Cardiac muscle cell (in vitro differentiated cells and primary cell): ENCODE data around the gene CNFN. TPM values are rescaled to one million over a fixed set of nuclear protein-coding genes. Genes with fewer than 3 reads are reported as not detected.

ENCODE experiments used
- DNase-seq, 2 donors: peaks; one replicate each; pipeline versions ENCODE4 v3.0.0 to v3.0.0-alpha.2; 2010 to 2017; ENCODE audit warnings: low read depth in 1 of 2, low spot score in 1 of 2
- H3K27ac ChIP-seq: fragments of 200-600 bp; sonication (generic); 2 replicates; pipeline ENCODE4 v1.5.1; 2016
- H3K27me3 ChIP-seq: fragments of 200-600 bp; sonication (generic); 2 replicates; pipeline ENCODE4 v1.6.0; 2016; ENCODE audit warnings: control low read depth
- H3K36me3 ChIP-seq: fragments of 200-600 bp; sonication (generic); 2 replicates; pipeline ENCODE4 v1.5.1; 2016; ENCODE audit warnings: control low read depth
- H3K4me1 ChIP-seq: fragments of 200-600 bp; sonication (generic); 2 replicates; pipeline ENCODE4 v1.8.1; 2017; ENCODE audit warnings: low read depth, mild to moderate bottlenecking, mixed run types
- H3K4me3 ChIP-seq: fragments of 200-600 bp; sonication (generic); 2 replicates; pipeline ENCODE4 v1.5.1; 2016; ENCODE audit warnings: mild to moderate bottlenecking
- H3K9me3 ChIP-seq: fragments of 200-600 bp; sonication (generic); 2 replicates; pipeline ENCODE4 v1.5.1; 2017; ENCODE audit warnings: low read depth, mild to moderate bottlenecking, control low read depth
- polyA plus RNA-seq: library from polyadenylated mRNA; unstranded; fragments of >200 nt; fragmentation: Nextera tagmentation; extraction: Ambion mirVana; gene quantifications from 2 replicates; pipeline ENCODE4 v1.2.1, GENCODE V29; 2016
- total RNA-seq: library from RNA; depleted of rRNA; stranded (reverse); fragments of >200 nt; gene quantifications from 2 replicates; pipeline ENCODE4 v1.2.3, GENCODE V29; 2016
- TF ChIP-seq, protein P1 (sequence below): IDR thresholded peaks from 2 replicates; pipeline ENCODE4 v1.5.1; 2012; ENCODE audit warnings: low read depth, mild to moderate bottlenecking, low read length

The CNFN gene
- total and polyA plus RNA-seq, 2 experiments from 2014 or later = 0.95 to 7.1 TPM

DNA sequence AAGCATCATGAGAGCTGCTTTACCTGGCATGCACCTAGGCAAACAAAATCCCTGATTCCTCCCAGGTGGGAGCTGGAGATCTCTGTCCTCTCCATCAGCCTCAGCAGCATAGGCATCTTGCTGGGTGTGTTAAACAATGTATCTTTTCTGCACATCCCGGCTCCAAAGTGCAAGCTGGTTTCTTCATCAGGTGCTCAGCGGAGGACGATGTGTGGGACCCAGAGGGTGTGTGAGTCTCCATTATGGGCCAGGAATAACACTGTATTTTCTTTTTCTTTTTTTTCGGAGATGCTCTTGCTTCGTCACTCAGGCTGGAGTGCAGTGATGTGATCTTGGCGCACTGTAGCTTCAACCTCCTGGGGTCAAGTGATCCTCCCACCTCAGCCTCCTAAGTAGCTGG, 9.9 kb downstream of the CNFN start:
- Histone ChIP-seq H3K4me1 (no peaks in the 10 kb centered on the region), H3K9me3 (no peaks in the 10 kb centered on the region), H3K27me3 (no peaks in the 10 kb centered on the region), H3K4me3 (no peak overlapping the region), H3K27ac (no peak overlapping the region), H3K36me3 (peaks cover 7% of the 10 kb centered on the region)
- DNase-seq = no peak
- TF ChIP-seq, protein P1, sequence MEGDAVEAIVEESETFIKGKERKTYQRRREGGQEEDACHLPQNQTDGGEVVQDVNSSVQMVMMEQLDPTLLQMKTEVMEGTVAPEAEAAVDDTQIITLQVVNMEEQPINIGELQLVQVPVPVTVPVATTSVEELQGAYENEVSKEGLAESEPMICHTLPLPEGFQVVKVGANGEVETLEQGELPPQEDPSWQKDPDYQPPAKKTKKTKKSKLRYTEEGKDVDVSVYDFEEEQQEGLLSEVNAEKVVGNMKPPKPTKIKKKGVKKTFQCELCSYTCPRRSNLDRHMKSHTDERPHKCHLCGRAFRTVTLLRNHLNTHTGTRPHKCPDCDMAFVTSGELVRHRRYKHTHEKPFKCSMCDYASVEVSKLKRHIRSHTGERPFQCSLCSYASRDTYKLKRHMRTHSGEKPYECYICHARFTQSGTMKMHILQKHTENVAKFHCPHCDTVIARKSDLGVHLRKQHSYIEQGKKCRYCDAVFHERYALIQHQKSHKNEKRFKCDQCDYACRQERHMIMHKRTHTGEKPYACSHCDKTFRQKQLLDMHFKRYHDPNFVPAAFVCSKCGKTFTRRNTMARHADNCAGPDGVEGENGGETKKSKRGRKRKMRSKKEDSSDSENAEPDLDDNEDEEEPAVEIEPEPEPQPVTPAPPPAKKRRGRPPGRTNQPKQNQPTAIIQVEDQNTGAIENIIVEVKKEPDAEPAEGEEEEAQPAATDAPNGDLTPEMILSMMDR = no peak

DNA sequence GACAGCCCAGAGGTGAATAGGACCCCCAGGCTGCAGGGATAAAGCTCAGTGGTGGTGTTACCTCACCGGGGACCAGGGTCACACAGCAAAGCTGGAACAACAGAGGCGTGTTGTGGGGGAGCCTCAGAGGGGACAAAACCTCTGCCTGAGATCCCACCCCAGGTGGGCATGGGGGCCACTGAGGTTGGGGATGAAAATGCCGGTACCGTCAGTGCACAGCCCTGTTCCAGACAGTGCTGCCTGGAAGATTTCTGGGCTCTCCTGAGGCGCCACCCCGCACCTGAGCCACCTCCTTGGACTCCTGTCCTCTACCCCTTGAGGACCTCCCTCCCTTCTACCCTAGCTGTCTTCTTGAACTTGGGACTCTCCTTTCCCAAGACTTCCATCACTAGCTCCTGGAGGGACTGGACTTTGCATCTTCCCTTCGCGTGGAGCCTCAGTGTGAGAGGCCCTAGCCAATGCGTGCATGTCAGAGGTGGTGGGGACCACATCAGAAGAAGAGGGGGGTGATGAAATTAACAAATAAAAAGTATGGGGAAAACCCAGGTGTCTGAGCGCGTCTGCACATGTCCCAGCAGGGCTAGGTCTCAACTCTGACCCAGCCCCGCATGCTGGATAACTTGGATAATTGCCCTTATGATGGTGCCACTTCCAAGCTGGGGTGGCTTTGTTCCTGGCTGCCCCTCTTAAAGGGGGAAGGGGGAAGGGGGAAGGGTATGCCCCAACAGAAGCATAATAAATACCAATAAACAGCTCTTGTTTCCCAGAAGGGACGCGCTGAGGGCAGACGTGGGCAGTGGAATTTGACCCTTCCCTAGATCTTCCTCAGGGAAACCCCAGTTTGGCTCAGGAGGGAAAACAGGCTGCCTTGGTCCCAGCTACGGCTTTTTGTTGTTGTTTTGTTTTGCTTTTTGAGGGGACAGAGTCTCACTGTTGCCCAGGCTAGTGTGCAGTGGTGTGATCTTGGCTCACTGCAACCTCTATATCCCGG, 11.6 kb downstream of the CNFN start:
- H3K36me3 ChIP-seq = peaks cover 10% of the 10 kb centered on the region
- TF ChIP-seq, protein P1 = no peak
- DNase-seq = no peak
- H3K27ac ChIP-seq = no peak overlapping the region
- no peaks in the 10 kb centered on the region for H3K27me3 ChIP-seq
- no peak overlapping the region for H3K4me3 ChIP-seq
- H3K4me1 ChIP-seq = no peaks in the 10 kb centered on the region
- H3K9me3 ChIP-seq = no peaks in the 10 kb centered on the region

DNA sequence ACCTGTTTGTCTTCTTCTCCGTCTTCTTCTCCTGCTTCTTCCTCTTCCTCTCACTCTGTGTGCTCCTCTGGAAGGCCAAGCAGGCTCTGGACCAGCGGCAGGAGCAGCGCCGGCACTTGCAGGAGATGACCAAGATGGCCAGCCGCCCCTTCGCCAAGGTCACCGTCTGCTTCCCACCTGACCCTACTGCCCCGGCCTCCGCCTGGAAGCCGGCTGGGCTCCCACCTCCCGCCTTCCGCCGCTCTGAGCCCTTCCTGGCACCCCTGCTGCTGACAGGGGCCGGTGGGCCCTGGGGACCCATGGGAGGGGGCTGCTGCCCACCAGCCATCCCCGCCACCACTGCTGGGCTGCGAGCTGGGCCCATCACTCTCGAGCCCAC, 13.9 kb downstream of the CNFN start:
- DNase-seq = no peak
- Histone ChIP-seq H3K27ac (no peak overlapping the region), H3K4me1 (no peaks in the 10 kb centered on the region), H3K9me3 (no peaks in the 10 kb centered on the region), H3K27me3 (no peaks in the 10 kb centered on the region), H3K36me3 (peaks cover 10% of the 10 kb centered on the region), H3K4me3 (no peak overlapping the region)
- TF ChIP-seq, protein P1 = no peak

DNA sequence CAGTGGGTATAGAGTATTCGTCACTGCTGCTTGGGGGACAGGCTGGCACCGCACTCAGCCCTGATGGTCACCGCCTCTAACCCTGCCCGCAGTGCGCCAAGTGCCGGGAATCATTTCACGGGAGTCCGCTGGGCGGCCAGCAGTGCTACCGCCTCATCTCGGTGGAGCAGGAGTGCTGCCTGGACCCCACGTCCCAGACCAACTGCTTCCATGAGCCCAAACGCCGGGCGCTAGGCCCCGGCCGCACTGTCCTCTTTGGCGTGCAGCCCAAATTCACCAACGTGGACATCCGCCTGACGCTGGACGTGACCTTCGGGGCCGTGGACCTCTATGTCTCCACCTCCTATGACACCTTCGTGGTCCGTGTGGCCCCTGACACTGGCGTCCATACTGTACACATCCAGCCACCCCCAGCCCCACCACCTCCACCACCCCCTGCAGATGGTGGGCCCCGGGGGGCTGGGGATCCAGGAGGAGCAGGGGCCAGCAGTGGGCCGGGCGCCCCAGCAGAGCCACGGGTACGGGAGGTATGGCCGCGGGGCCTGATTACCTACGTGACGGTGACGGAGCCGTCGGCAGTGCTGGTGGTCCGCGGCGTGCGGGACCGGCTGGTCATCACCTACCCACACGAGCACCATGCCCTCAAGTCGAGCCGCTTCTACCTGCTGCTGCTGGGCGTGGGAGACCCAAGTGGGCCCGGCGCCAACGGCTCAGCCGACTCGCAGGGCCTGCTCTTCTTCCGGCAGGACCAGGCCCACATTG, 14.5 kb downstream of the CNFN start:
- Histone ChIP-seq H3K4me1 (no peaks in the 10 kb centered on the region), H3K27ac (no peak overlapping the region), H3K9me3 (no peaks in the 10 kb centered on the region), H3K4me3 (no peak overlapping the region), H3K36me3 (peaks cover 10% of the 10 kb centered on the region), H3K27me3 (no peaks in the 10 kb centered on the region)
- no peak for DNase-seq
- TF ChIP-seq, protein P1 = no peak

DNA sequence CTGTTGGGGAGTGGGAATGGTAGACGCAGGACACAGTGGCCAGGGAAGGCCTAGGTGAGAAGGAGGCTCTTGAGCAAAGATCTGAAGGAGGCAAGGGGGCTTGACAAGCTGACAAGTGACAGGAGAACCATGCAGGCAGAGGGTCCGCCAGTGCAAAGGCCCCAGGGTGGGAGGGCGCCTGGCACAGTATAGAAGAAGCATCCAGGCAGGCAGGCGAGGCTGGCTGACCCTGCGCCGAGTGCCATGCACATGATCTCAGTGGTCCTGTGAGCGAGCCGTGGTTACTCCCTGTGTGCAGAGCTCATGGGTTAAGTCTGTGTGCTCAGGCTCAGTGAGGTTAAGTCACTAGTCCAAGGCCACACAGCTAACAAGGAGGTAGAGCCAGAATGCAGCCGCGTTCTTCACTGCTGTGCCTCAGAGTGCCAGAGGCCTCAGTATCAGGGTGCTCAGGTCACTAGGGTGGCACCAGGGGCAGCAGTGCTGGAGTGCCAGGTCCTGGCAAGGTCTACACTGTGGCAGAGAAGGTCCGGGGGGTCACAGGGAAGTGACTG, 15.2 kb downstream of the CNFN start:
- Histone ChIP-seq H3K27ac (no peak overlapping the region), H3K9me3 (no peaks in the 10 kb centered on the region), H3K36me3 (peaks cover 10% of the 10 kb centered on the region), H3K4me3 (no peak overlapping the region), H3K27me3 (no peaks in the 10 kb centered on the region), H3K4me1 (no peaks in the 10 kb centered on the region)
- TF ChIP-seq, protein P1 = no peak
- no peak for DNase-seq
